Central memory CD8-positive, alpha-beta T cell (primary cell): Measurements from ENCODE around the gene HTD2.
"Not testable (repeated sequence)": the region's sequence is repeated elsewhere in the genome, so short reads cannot be mapped to it uniquely, and the experiment has no call there.

Experiments used
- ATAC-seq: fragments of 150-1000 bp; cut with Tn5 transposase; replicated peaks from 2 replicates; pipeline ENCODE4 v1.10.0; 2022; ENCODE audit warnings: mild to moderate bottlenecking, moderate FRiP score, moderate number of reproducible peaks; ENCODE audit not compliant: poor library complexity, severe bottlenecking; ENCODE audit errors: extremely low read depth
- DNase-seq, 2 donors: peaks; one replicate each; pipeline ENCODE4 v3.0.0; 2021; ENCODE audit warnings: low spot score in 2 of 2
- H3K27ac Mint-ChIP-seq: one replicate; pipeline ENCODE4 v1.8.0; 2022; ENCODE audit warnings: low read depth, mild to moderate bottlenecking, moderate library complexity, mixed read lengths
- H3K27me3 Mint-ChIP-seq: one replicate; pipeline ENCODE4 v1.8.0; 2022; ENCODE audit warnings: mixed read lengths
- H3K36me3 Mint-ChIP-seq: one replicate; pipeline ENCODE4 v1.8.0; 2022; ENCODE audit warnings: mild to moderate bottlenecking, moderate library complexity, mixed read lengths; ENCODE audit not compliant: insufficient read depth
- H3K4me1 Mint-ChIP-seq: one replicate; pipeline ENCODE4 v1.8.0; 2022; ENCODE audit warnings: mixed read lengths
- H3K4me3 Mint-ChIP-seq: one replicate; pipeline ENCODE4 v1.8.0; 2022; ENCODE audit warnings: mild to moderate bottlenecking, moderate library complexity, mixed read lengths
- H3K9me3 Mint-ChIP-seq: one replicate; pipeline ENCODE4 v1.8.0; 2022; ENCODE audit warnings: mixed read lengths

HTD2 gene

DNA sequence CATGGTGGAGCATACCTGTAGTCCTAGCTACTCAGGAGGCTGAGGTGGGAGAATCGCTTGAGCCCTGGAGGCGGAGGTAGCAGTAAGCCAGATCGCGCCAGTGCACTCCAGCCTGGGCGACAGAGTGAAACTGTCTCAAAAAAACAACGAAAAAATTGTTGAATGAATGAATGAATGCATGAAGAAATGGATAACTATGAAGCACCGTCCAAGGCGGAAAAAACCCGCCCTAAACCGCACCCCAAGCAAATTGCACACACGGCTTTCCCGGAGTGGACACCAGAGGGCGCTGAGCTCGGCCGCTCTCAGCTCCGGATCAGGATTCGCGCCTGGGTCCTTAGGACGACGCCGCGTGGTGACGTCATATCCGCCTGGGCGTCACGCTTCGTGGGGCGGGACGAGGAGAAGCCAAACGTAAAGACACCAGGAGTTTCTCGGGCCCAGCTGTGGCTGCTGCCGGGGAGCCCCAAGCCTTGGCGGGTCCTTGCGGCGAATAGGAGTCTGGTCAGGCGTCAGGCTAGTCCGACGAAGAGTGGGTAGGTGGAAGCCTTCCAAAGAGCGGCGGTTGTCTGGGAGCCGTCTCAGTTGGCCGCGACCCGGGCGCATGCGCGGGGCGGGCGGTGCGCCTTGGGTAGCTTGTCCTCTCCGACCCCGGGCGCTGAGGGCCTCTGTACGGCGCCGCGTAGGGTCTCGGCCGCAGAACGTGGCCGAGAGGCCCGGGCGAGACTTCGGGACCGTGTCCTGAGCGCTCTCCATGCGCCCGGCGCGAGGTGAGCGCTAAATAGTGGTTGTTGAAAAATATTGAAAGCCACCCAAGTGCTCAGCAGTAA lies at the start of gene HTD2, which contains the start of gene RPP14:
HTD2 (plus strand) TSS at position 639 of the 830 bp plus-strand sequence. CDS start 11,094 bp downstream, outside the sequence.
RPP14 (plus strand) TSS at position 364 of the 830 bp plus-strand sequence. CDS start 4,085 bp downstream, outside the sequence.
- DNase-seq (peak; percentile 97 to 99), ATAC-seq (peak; percentile 93)
- peak within 1 kb of the TSS; percentile 99 for H3K27ac Mint-ChIP-seq
- peaks cover 19% of the 10 kb centered on the region for H3K27me3 Mint-ChIP-seq
- H3K36me3 Mint-ChIP-seq: peaks cover 36% of the 10 kb centered on the region
- H3K4me3 Mint-ChIP-seq: peak within 1 kb of the TSS; percentile 94
- no peaks in the 10 kb centered on the region for H3K9me3 Mint-ChIP-seq
- peaks cover 35% of the 10 kb centered on the region for H3K4me1 Mint-ChIP-seq

- no peak overlapping the region for H3K4me3 Mint-ChIP-seq
- no peak for DNase-seq
- H3K27me3 Mint-ChIP-seq: no peaks in the 10 kb centered on the region
- H3K9me3 Mint-ChIP-seq: no peaks in the 10 kb centered on the region
- peaks cover 6% of the 10 kb centered on the region for H3K4me1 Mint-ChIP-seq
- peaks cover 3% of the 10 kb centered on the region for H3K36me3 Mint-ChIP-seq
- no peak for ATAC-seq
- H3K27ac Mint-ChIP-seq: no peak overlapping the region
Observed at GRCh38 chr3:58258392-58259055, 47.8 kb upstream of the HTD2 start.

GRCh38 chr3:58260261-58260731 lies 46.0 kb upstream of the HTD2 start:
- Mint-ChIP-seq H3K27ac (no peak overlapping the region), H3K4me1 (peaks cover 6% of the 10 kb centered on the region), H3K27me3 (no peaks in the 10 kb centered on the region), H3K4me3 (no peak overlapping the region), H3K36me3 (peaks cover 5% of the 10 kb centered on the region), H3K9me3 (no peaks in the 10 kb centered on the region)
- ATAC-seq (no peak), DNase-seq (no peak)

DNA sequence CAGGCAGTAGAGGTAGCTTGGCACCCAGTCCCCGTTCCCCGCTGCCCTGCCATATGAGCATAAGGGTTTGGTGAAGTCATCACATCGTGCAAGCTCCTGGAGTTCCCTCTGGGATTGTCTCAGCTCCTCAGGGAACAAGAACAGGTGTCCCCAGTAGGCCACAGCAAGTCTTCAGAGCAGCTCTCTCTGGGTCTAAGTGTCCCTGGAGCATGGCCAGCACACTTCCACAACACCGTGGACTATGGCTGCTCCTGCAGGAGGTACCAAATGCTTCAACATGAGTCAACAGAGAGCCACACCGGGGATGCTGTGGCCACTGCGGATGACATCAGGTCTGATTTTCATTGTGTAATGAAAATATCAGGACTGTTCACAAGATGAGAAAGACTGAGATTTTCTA lies 45.6 kb upstream of the HTD2 start:
- H3K4me3 Mint-ChIP-seq: no peak overlapping the region
- no peaks in the 10 kb centered on the region for H3K9me3 Mint-ChIP-seq
- DNase-seq (no peak), ATAC-seq (no peak)
- H3K27me3 Mint-ChIP-seq: no peaks in the 10 kb centered on the region
- peaks cover 5% of the 10 kb centered on the region for H3K36me3 Mint-ChIP-seq
- H3K27ac Mint-ChIP-seq: no peak overlapping the region
- peaks cover 6% of the 10 kb centered on the region for H3K4me1 Mint-ChIP-seq

- H3K27ac Mint-ChIP-seq: no peak overlapping the region
- no peaks in the 10 kb centered on the region for H3K9me3 Mint-ChIP-seq
- H3K4me3 Mint-ChIP-seq: no peak overlapping the region
- DNase-seq: no peak
- H3K4me1 Mint-ChIP-seq: no peaks in the 10 kb centered on the region
- no peaks in the 10 kb centered on the region for H3K27me3 Mint-ChIP-seq
- ATAC-seq: no peak
- H3K36me3 Mint-ChIP-seq: peaks cover 5% of the 10 kb centered on the region
Observed at GRCh38 chr3:58261954-58262666, 44.2 kb upstream of the HTD2 start.

GRCh38 chr3:58266577-58266976 lies 39.7 kb upstream of the HTD2 start:
- peaks cover 9% of the 10 kb centered on the region for H3K36me3 Mint-ChIP-seq
- no peak overlapping the region for H3K27ac Mint-ChIP-seq
- no peaks in the 10 kb centered on the region for H3K4me1 Mint-ChIP-seq
- no peaks in the 10 kb centered on the region for H3K9me3 Mint-ChIP-seq
- no peaks in the 10 kb centered on the region for H3K27me3 Mint-ChIP-seq
- ATAC-seq (no peak), DNase-seq (no peak)
- H3K4me3 Mint-ChIP-seq: no peak overlapping the region

GRCh38 chr3:58267543-58267942 lies 38.8 kb upstream of the HTD2 start:
- not testable (repeated sequence) for H3K4me1 Mint-ChIP-seq, DNase-seq, H3K36me3 Mint-ChIP-seq, H3K27me3 Mint-ChIP-seq, H3K27ac Mint-ChIP-seq, H3K4me3 Mint-ChIP-seq, H3K9me3 Mint-ChIP-seq, ATAC-seq

DNA sequence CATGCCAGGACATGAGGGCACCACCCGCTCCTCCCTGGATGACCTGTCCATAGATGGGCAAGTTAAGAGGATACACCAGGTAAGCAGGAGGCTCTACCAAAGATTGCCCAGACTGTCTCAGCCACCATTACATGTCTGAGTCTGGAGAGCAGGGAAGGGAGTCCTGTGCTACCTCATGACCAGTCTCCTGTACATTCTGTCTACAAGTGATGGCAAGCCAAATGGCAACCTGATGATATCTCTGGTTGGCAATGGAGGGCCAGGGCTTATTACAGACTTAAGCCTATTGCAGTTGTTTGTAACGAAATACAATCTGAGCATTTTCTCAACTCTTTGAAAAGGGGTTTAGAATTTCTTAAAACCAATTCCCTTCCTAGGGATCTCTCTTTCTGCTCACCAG lies 37.0 kb upstream of the HTD2 start:
- Mint-ChIP-seq H3K27ac (no peak overlapping the region), H3K4me3 (no peak overlapping the region), H3K36me3 (peaks cover 9% of the 10 kb centered on the region), H3K4me1 (no peaks in the 10 kb centered on the region), H3K27me3 (no peaks in the 10 kb centered on the region), H3K9me3 (no peaks in the 10 kb centered on the region)
- ATAC-seq (no peak), DNase-seq (no peak)

DNA sequence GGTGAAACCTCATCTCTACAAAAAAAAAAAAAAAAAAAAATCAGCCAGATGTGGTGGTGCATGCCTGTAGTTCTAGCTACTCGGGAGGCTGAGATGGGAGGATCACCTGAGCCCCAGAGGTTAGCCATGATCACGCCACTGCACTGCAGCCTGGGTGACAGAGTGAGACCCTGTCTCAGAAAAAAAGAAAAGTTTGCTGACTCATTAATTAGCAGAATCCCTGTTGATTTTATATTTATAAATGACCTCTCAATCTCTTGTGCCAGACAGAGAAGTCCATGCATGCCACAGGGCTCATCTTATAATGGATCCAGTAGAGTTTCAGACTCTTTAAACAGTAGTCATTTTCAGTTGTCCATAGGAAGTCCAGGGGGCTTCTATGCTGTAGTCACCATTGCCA lies 35.8 kb upstream of the HTD2 start:
- Mint-ChIP-seq H3K9me3 (no peaks in the 10 kb centered on the region), H3K27ac (no peak overlapping the region), H3K4me3 (no peak overlapping the region), H3K4me1 (no peaks in the 10 kb centered on the region), H3K36me3 (peaks cover 9% of the 10 kb centered on the region), H3K27me3 (no peaks in the 10 kb centered on the region)
- DNase-seq (no peak), ATAC-seq (no peak)

- no peaks in the 10 kb centered on the region for H3K27me3 Mint-ChIP-seq
- no peak overlapping the region for H3K27ac Mint-ChIP-seq
- H3K36me3 Mint-ChIP-seq: peaks cover 14% of the 10 kb centered on the region
- DNase-seq (no peak), ATAC-seq (no peak)
- H3K4me3 Mint-ChIP-seq: no peak overlapping the region
- H3K9me3 Mint-ChIP-seq: no peaks in the 10 kb centered on the region
- H3K4me1 Mint-ChIP-seq: no peaks in the 10 kb centered on the region
Observed at GRCh38 chr3:58271901-58272501, 34.3 kb upstream of the HTD2 start.

- no peaks in the 10 kb centered on the region for H3K4me1 Mint-ChIP-seq
- no peak overlapping the region for H3K4me3 Mint-ChIP-seq
- ATAC-seq: no peak
- peaks cover 13% of the 10 kb centered on the region for H3K36me3 Mint-ChIP-seq
- H3K27me3 Mint-ChIP-seq: no peaks in the 10 kb centered on the region
- DNase-seq: no peak
- no peaks in the 10 kb centered on the region for H3K9me3 Mint-ChIP-seq
- no peak overlapping the region for H3K27ac Mint-ChIP-seq
Observed at GRCh38 chr3:58272891-58273290, 33.4 kb upstream of the HTD2 start.

DNA sequence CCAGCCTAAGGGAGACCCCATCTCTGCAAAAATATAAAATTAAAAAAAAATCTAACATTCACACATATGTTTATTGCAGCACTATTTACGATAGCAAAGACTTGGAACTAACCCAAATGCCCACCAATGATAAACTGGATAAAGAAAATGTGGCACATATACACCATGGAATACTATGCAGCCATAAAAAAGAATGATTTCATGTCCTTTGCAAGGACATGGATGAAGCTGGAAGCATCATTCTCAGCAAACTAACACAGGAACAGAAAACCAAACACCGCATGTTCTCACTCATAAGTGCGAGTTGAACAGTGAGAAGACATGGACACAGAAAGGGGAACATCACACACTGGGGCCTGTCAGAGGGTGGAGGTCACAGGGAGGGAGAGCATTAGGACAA lies 33.0 kb upstream of the HTD2 start:
- H3K27ac Mint-ChIP-seq, H3K27me3 Mint-ChIP-seq, H3K9me3 Mint-ChIP-seq, DNase-seq, ATAC-seq, H3K4me1 Mint-ChIP-seq, H3K4me3 Mint-ChIP-seq: not testable (repeated sequence)
- peaks cover 13% of the 10 kb centered on the region for H3K36me3 Mint-ChIP-seq
